VCaP (cell line): Measurements from ENCODE around the gene ADCY4.

Source experiments
- H3K27ac ChIP-seq: fragments of 450-650 bp; 2 replicates; pipeline ENCODE4 v1.5.1; 2017
- TF ChIP-seq, protein P1 (sequence below): fragments of 450-650 bp; conservative IDR thresholded peaks from 2 replicates; pipeline ENCODE4 v1.5.1; 2017; ENCODE audit warnings: mild to moderate bottlenecking, moderate library complexity

Gene ADCY4

GRCh38 chr14:24365600-24366412 lies 30.9 kb upstream of the ADCY4 start:
- peak overlapping the region; percentile 91 for H3K27ac ChIP-seq
- TF ChIP-seq, protein P1, sequence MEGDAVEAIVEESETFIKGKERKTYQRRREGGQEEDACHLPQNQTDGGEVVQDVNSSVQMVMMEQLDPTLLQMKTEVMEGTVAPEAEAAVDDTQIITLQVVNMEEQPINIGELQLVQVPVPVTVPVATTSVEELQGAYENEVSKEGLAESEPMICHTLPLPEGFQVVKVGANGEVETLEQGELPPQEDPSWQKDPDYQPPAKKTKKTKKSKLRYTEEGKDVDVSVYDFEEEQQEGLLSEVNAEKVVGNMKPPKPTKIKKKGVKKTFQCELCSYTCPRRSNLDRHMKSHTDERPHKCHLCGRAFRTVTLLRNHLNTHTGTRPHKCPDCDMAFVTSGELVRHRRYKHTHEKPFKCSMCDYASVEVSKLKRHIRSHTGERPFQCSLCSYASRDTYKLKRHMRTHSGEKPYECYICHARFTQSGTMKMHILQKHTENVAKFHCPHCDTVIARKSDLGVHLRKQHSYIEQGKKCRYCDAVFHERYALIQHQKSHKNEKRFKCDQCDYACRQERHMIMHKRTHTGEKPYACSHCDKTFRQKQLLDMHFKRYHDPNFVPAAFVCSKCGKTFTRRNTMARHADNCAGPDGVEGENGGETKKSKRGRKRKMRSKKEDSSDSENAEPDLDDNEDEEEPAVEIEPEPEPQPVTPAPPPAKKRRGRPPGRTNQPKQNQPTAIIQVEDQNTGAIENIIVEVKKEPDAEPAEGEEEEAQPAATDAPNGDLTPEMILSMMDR: peak; percentile 74

DNA sequence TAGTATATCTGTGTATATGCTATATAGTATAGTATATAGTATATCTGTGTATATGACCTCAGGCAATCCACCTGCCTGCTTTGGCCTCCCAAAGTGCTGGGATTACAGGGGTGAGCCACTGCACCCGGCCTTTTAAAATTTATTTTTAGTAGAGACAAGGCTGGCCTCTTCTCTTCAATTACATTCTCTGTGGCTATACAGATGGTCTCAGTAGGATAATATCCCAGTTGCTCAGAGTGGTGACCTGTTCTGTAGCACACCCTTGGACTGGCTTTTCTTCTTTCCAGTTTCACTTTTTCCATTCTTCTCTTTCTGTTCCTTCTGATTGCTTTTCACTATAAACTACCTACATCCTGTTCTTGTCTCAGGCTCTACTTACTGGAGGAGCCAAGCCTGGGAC lies 30.0 kb upstream of the ADCY4 start:
- TF ChIP-seq, protein P1: no peak
- peak overlapping the region; percentile 91 for H3K27ac ChIP-seq

DNA sequence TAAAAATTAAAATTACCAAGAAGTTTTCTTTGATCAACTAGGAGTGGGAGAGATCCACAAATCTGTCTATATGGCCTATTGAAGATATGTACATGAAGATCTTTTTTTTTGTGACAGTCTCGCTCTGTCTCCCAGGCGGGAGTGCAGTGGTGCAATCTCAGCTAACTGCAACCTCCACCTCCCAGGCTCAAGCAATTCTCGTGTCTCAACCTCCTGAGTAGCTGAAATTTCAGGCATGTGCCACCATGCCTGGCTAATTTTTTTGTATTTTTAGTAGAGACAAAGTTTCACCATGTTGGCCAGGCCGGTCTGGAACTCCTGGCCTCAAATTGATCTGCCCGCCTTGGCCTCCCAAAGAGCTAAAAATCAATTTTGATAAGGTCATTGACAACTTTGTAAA lies 28.5 kb upstream of the ADCY4 start:
- TF ChIP-seq, protein P1: no peak
- no peak overlapping the region for H3K27ac ChIP-seq

- TF ChIP-seq, protein P1: no peak
- H3K27ac ChIP-seq: no peak overlapping the region
These were observed 27.5 kb upstream of the ADCY4 start for GRCh38 chr14:24362241-24362960.

GRCh38 chr14:24361326-24361725 lies 26.5 kb upstream of the ADCY4 start:
- no peak overlapping the region for H3K27ac ChIP-seq
- TF ChIP-seq, protein P1: no peak

- no peak overlapping the region for H3K27ac ChIP-seq
- TF ChIP-seq, protein P1: no peak
These were observed 25.4 kb upstream of the ADCY4 start for GRCh38 chr14:24360281-24360680.

- TF ChIP-seq, protein P1: no peak
- no peak overlapping the region for H3K27ac ChIP-seq
These were observed 21.3 kb upstream of the ADCY4 start for GRCh38 chr14:24356208-24356607.
